Measurements from ENCODE around the gene RALGAPA1.
"Not testable (repeated sequence)": the region's sequence is repeated elsewhere in the genome, so short reads cannot be mapped to it uniquely, and the experiment has no call there.

The RALGAPA1 gene

DNA sequence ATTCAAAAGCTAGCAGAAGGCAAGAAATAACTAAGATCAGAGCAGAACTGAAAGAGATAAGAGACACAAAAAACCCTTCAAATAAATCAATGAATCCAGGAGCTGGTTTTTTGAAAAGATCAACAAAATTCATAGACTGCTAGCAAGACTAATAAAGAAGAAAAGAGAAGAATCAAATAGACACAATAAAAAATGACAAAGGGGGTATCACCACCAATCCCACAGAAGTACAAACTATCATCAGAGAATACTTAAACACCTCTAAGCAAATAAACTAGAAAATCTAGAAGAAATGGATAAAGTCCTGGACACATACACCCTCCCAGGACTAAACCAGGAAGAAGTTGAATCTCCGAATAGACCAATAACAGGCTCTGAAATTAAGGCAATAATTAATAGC lies 189.6 kb downstream of the RALGAPA1 start:
- H3K27me3 ChIP-seq (ENCODE audit: insufficient read depth, low read length); H3K27ac ChIP-seq (ENCODE audit: low read depth, low read length); H3K9ac ChIP-seq (ENCODE audit: low read depth, low read length); H3K9me3 ChIP-seq (ENCODE audit: insufficient read depth, low read depth, low read length); H3K4me1 ChIP-seq (ENCODE audit: insufficient read depth, low read length); H3K4me3 ChIP-seq (ENCODE audit: low read length); H3K36me3 ChIP-seq (ENCODE audit: insufficient read depth, low read length): not testable (repeated sequence)
- 96% methylated on average over 1 of the region's 1 CpG for WGBS

DNA sequence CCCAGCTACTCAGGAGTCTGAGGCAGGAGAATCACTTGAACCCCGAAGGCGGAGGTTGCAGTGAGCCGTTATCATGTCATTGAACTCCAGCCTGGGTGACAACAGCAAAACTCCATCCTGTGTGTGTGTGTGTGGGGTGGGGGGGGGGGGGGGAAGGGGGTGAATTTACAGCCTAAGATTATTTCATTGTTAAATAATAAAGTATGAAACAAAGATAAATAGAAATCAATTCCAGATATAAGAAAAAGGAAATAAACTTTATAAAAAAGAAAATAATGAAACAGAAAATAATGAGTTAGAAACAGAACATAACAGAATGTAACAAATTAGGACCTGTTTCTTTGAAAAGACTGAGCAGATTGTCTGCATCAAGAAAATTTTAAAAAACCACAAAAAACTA lies 191.6 kb downstream of the RALGAPA1 start:
- H3K36me3 ChIP-seq (ENCODE audit: insufficient read depth, low read length) = no peaks in the 10 kb centered on the region
- H3K9me3 ChIP-seq (ENCODE audit: insufficient read depth, low read depth, low read length) = no peaks in the 10 kb centered on the region
- H3K4me1 ChIP-seq (ENCODE audit: insufficient read depth, low read length) = no peaks in the 10 kb centered on the region
- WGBS = 98% methylated on average over 3 of the region's 3 CpGs
- no peak overlapping the region for H3K9ac ChIP-seq (ENCODE audit: low read depth, low read length)
- no peaks in the 10 kb centered on the region for H3K27me3 ChIP-seq (ENCODE audit: insufficient read depth, low read length)
- no peak overlapping the region for H3K4me3 ChIP-seq (ENCODE audit: low read length)
- no peak overlapping the region for H3K27ac ChIP-seq (ENCODE audit: low read depth, low read length)

DNA sequence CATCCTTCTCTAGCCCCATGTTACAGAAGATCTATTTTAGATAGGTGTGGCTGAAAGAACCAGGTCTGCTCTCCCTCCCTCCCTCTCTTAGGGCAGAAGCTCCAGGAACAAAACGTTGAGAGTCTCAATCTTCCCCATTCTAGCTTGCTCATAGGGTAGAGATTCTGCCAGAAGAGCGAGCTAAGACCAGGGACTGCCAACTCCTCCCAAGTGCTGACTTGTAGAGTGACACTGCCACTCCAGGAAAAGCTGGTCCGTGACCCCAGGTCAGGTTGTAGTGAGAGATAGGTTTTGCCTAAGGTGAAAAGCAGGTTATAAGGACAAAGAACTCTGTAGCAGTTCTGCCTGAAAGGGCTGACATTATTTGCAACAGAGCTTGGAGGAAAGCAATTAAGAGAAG lies 201.7 kb downstream of the RALGAPA1 start:
- H3K9me3 ChIP-seq (ENCODE audit: insufficient read depth, low read depth, low read length) = no peaks in the 10 kb centered on the region
- WGBS = 72% methylated on average over 3 of the region's 3 CpGs
- H3K4me3 ChIP-seq (ENCODE audit: low read length) = no peak overlapping the region
- no peak overlapping the region for H3K27ac ChIP-seq (ENCODE audit: low read depth, low read length)
- peaks cover 14% of the 10 kb centered on the region for H3K36me3 ChIP-seq (ENCODE audit: insufficient read depth, low read length)
- no peaks in the 10 kb centered on the region for H3K27me3 ChIP-seq (ENCODE audit: insufficient read depth, low read length)
- no peaks in the 10 kb centered on the region for H3K4me1 ChIP-seq (ENCODE audit: insufficient read depth, low read length)
- H3K9ac ChIP-seq (ENCODE audit: low read depth, low read length) = no peak overlapping the region

DNA sequence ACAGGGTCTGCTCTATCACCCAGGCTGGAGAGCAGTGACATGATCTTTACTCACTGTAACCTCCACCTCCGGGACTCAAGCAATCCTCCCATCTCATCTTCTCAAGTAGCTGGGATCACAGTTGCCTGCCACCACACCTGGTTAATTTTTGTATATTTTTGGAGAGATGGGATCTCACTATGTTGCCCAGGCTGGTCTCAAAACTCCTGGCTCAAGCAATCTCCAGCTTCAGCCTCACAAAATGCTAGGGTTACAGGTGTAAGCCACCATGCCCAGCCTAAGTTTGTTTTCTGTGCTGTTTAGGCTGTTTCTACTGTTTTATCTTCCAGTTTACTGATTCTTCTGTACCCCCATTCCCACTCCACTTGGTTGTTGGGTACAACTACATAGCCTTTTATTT lies 208.8 kb downstream of the RALGAPA1 start:
- Histone ChIP-seq H3K9me3 (ENCODE audit: insufficient read depth, low read depth, low read length) (no peaks in the 10 kb centered on the region), H3K36me3 (ENCODE audit: insufficient read depth, low read length) (peaks cover 16% of the 10 kb centered on the region), H3K4me1 (ENCODE audit: insufficient read depth, low read length) (no peaks in the 10 kb centered on the region), H3K27ac (ENCODE audit: low read depth, low read length) (no peak overlapping the region), H3K9ac (ENCODE audit: low read depth, low read length) (no peak overlapping the region), H3K27me3 (ENCODE audit: insufficient read depth, low read length) (no peaks in the 10 kb centered on the region), H3K4me3 (ENCODE audit: low read length) (no peak overlapping the region)
- 89% methylated on average over 1 of the region's 1 CpG for WGBS

DNA sequence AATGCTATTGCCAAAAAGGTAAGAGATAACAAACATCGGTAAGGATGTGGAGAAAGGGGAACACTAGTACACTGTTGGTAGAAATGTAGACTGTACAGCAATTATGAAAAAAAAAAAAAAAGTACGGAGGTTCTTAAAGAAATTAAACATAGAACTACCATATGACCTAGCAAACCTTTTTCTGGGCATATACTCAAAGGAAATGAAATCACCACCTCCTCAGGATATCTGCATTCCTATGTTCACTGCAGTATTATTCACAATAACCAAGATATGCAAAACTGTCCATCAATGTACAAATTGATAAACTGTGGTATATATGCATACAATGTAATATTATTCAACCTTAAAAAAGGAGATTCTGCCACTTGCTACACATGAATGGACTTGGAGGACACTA lies 214.5 kb downstream of the RALGAPA1 start:
- Histone ChIP-seq H3K27me3 (ENCODE audit: insufficient read depth, low read length) (no peaks in the 10 kb centered on the region), H3K9me3 (ENCODE audit: insufficient read depth, low read depth, low read length) (no peaks in the 10 kb centered on the region), H3K27ac (ENCODE audit: low read depth, low read length) (no peak overlapping the region), H3K9ac (ENCODE audit: low read depth, low read length) (no peak overlapping the region), H3K36me3 (ENCODE audit: insufficient read depth, low read length) (0 out of 2 replicates have a peak, but pooled peaks cover 5% of the 10 kb centered on the region), H3K4me1 (ENCODE audit: insufficient read depth, low read length) (no peaks in the 10 kb centered on the region), H3K4me3 (ENCODE audit: low read length) (no peak overlapping the region)
- 100% methylated on average over 1 of the region's 2 CpGs for WGBS

DNA sequence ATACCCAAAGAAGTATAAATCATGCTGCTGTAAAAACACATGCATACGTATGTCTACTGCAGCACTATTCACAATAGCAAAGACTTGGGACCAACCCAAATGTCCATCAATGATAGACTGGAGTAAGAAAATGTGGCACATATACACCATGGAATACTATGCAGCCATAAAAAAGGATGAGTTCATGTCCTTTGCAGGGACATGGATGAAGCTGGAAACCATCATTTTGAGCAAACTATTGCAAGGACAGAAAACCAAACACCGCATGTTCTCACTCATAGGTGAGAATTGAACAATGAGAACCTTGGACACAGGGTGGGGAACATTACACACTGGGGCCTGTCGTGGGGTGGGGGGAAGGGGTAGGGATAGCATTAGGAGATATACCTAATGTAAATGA lies 221.7 kb downstream of the RALGAPA1 start:
- H3K27me3 ChIP-seq (ENCODE audit: insufficient read depth, low read length); H3K4me1 ChIP-seq (ENCODE audit: insufficient read depth, low read length); H3K36me3 ChIP-seq (ENCODE audit: insufficient read depth, low read length); H3K4me3 ChIP-seq (ENCODE audit: low read length); H3K9me3 ChIP-seq (ENCODE audit: insufficient read depth, low read depth, low read length); H3K9ac ChIP-seq (ENCODE audit: low read depth, low read length); H3K27ac ChIP-seq (ENCODE audit: low read depth, low read length): not testable (repeated sequence)
- WGBS = 94% methylated on average over 3 of the region's 3 CpGs

DNA sequence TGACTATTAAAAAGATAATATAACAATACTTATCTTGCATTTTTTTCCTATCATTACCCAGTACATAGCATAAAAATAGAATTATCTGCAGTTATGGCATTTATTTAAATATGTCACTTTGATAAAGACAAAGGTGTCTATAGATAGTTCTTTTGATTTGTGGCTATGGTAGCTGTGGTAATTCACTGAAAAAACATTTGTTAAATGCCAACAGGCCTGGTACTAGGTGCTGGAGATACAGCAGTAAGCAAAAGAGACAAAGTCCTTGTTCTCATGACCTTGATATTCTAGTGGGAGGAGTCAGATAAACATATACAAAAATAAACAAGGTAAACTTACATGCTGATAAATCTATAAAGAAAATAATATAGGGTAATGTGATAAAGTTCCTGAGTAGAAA lies 230.5 kb downstream of the RALGAPA1 start:
- no peaks in the 10 kb centered on the region for H3K36me3 ChIP-seq (ENCODE audit: insufficient read depth, low read length)
- H3K4me1 ChIP-seq (ENCODE audit: insufficient read depth, low read length) = peaks cover 3% of the 10 kb centered on the region; the same call in 1 of the 2 replicates
- H3K27ac ChIP-seq (ENCODE audit: low read depth, low read length) = no peak overlapping the region
- H3K4me3 ChIP-seq (ENCODE audit: low read length) = no peak overlapping the region
- no peaks in the 10 kb centered on the region for H3K9me3 ChIP-seq (ENCODE audit: insufficient read depth, low read depth, low read length)
- H3K27me3 ChIP-seq (ENCODE audit: insufficient read depth, low read length) = no peaks in the 10 kb centered on the region
- no peak overlapping the region for H3K9ac ChIP-seq (ENCODE audit: low read depth, low read length)

DNA sequence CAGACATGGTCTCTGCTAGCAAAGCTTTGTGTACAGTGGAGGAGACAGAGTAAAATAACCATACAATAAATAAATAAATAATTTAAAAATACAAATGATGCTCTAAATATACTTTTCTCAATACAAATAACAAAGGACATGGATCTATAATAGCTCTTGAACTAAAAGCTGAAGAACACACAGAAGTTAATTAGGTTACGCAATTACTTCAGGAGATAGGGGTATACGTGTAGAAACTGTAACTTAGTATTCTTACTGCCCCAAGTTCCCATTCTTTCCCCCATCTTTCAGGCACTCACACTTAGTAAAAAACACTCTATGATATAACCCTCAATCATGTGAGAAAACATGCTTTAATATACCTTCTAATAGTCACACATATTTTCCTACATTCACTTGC lies 231.0 kb downstream of the RALGAPA1 start:
- WGBS = 100% methylated on average over 2 of the region's 2 CpGs
- no peak overlapping the region for H3K27ac ChIP-seq (ENCODE audit: low read depth, low read length)

DNA sequence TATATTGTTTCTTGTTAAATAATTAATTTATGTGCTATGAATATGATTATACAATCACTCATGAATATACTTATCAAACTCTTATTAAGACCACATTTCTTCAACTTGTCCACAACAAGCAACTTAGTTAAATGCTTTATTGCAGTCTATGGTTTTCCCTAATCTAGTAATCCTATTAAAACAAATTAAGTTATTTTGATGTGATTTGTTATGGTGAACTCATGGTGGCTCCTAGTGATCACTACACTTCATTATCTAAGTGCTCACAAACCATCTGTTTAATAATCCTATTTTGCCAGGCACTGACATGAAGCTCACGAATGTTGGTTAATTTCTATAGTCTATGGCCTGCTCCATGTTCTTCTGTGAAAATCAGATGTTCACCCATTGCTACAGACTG lies 232.2 kb downstream of the RALGAPA1 start:
- Histone ChIP-seq H3K27me3 (ENCODE audit: insufficient read depth, low read length) (no peaks in the 10 kb centered on the region), H3K36me3 (ENCODE audit: insufficient read depth, low read length) (no peaks in the 10 kb centered on the region), H3K9me3 (ENCODE audit: insufficient read depth, low read depth, low read length) (no peaks in the 10 kb centered on the region), H3K4me1 (ENCODE audit: insufficient read depth, low read length) (no peaks in the 10 kb centered on the region), H3K4me3 (ENCODE audit: low read length) (no peak overlapping the region), H3K9ac (ENCODE audit: low read depth, low read length) (no peak overlapping the region), H3K27ac (ENCODE audit: low read depth, low read length) (no peak overlapping the region)
- WGBS = 93% methylated on average over 1 of the region's 1 CpG

More for the DNA sequence above, 231.0 kb downstream of the RALGAPA1 start:
- no peak overlapping the region for H3K9ac ChIP-seq (ENCODE audit: low read depth, low read length)
- peaks cover 3% of the 10 kb centered on the region; the same call in 1 of the 2 replicates for H3K4me1 ChIP-seq (ENCODE audit: insufficient read depth, low read length)
- H3K36me3 ChIP-seq (ENCODE audit: insufficient read depth, low read length) = no peaks in the 10 kb centered on the region
- no peaks in the 10 kb centered on the region for H3K27me3 ChIP-seq (ENCODE audit: insufficient read depth, low read length)
- no peaks in the 10 kb centered on the region for H3K9me3 ChIP-seq (ENCODE audit: insufficient read depth, low read depth, low read length)
- no peak overlapping the region for H3K4me3 ChIP-seq (ENCODE audit: low read length)

DNA sequence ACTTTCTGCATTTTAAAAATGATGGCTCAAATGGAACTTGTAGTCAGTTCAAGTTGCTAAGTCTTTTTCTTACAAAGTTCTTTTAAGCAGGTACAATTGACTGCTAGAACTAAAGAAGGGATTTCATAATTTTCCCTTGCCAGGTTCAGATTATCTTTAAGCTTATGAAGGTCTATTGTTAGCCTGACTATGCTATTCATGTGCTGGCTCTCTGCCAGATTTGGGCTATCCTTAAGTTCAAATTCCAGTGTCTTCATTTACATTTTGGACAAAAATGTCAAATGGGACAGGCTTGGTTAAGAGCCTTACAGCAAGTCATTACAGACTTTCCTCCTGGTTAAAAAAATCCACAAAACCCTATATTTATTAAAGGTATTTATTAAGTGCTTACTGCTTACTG lies 232.8 kb downstream of the RALGAPA1 start:
- no peaks in the 10 kb centered on the region for H3K4me1 ChIP-seq (ENCODE audit: insufficient read depth, low read length)
- no peaks in the 10 kb centered on the region for H3K9me3 ChIP-seq (ENCODE audit: insufficient read depth, low read depth, low read length)
- H3K27ac ChIP-seq (ENCODE audit: low read depth, low read length) = no peak overlapping the region
- no peaks in the 10 kb centered on the region for H3K27me3 ChIP-seq (ENCODE audit: insufficient read depth, low read length)
- no peaks in the 10 kb centered on the region for H3K36me3 ChIP-seq (ENCODE audit: insufficient read depth, low read length)
- no peak overlapping the region for H3K4me3 ChIP-seq (ENCODE audit: low read length)
- H3K9ac ChIP-seq (ENCODE audit: low read depth, low read length) = no peak overlapping the region

DNA sequence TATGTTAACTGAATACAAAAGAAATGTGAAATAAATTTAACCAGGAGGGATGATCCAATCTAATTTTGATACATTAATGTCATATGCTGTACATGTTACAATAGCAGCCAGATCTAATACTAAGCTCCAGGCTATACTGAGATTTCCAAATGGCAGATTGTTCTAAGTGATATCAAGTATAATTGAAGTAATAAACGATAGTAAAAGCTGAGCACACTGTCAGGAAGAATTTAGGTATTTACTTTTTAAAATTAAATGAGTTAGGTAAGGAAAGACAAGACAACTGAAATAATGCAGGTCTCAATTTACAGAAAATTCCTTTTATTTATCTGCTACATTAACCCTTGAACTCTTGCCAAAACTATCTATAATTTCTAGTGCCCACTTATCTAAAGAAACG lies 235.2 kb downstream of the RALGAPA1 start:
- Histone ChIP-seq H3K4me3 (ENCODE audit: low read length) (no peak overlapping the region), H3K27me3 (ENCODE audit: insufficient read depth, low read length) (no peaks in the 10 kb centered on the region), H3K27ac (ENCODE audit: low read depth, low read length) (no peak overlapping the region), H3K36me3 (ENCODE audit: insufficient read depth, low read length) (no peaks in the 10 kb centered on the region), H3K9ac (ENCODE audit: low read depth, low read length) (no peak overlapping the region), H3K4me1 (ENCODE audit: insufficient read depth, low read length) (no peaks in the 10 kb centered on the region), H3K9me3 (ENCODE audit: insufficient read depth, low read depth, low read length) (no peaks in the 10 kb centered on the region)
- 92% methylated on average over 2 of the region's 2 CpGs for WGBS

DNA sequence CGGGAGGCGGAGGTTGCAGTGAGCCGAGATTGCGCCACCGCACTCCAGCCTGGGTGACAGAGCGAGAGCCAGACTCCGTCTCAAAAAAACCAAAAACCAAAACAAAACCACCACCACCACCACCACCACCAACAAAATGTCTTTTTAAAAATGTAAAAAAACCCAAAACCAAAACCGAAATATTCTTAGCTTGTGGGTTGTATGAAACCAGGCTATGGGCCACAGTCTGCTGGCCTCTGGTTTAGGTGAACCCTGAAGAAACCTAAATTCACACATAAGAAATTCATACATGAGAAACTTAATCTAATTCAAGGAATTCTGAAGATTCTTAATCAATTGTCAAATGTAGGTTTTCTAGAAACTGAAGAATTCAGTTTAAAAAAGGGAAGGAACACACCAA lies 237.5 kb downstream of the RALGAPA1 start:
- Histone ChIP-seq H3K4me1 (ENCODE audit: insufficient read depth, low read length) (peaks cover 5% of the 10 kb centered on the region; the same call in 1 of the 2 replicates), H3K9ac (ENCODE audit: low read depth, low read length) (no peak overlapping the region)
- WGBS = 93% methylated on average over 8 of the region's 8 CpGs

More for the DNA sequence above, 237.5 kb downstream of the RALGAPA1 start:
- Histone ChIP-seq H3K9me3 (ENCODE audit: insufficient read depth, low read depth, low read length) (no peaks in the 10 kb centered on the region), H3K27me3 (ENCODE audit: insufficient read depth, low read length) (no peaks in the 10 kb centered on the region), H3K4me3 (ENCODE audit: low read length) (no peak overlapping the region), H3K27ac (ENCODE audit: low read depth, low read length) (no peak overlapping the region), H3K36me3 (ENCODE audit: insufficient read depth, low read length) (no peaks in the 10 kb centered on the region)

All from HUES64 (cell line).